Activated CD4-positive, alpha-beta T cell treated with anti-CD3 and anti-CD28 coated beads for 36 hours (primary cell): ENCODE measurements around the gene TPRX1. TPM values are rescaled to one million over a fixed set of nuclear protein-coding genes. Genes with fewer than 3 reads are reported as not detected.
"Not testable (repeated sequence)": the region's sequence is repeated elsewhere in the genome, so short reads cannot be mapped to it uniquely, and the experiment has no call there.

Experiments
- ATAC-seq: fragments of 200-7000 bp; cut with Tn5 transposase; one replicate; pipeline ENCODE4 v1.10.0; 2021; ENCODE audit warnings: mild to moderate bottlenecking, moderate library complexity
- CTCF ChIA-PET: fragments of 350-600 bp; sonication (Branson Sonifier 250); formaldehyde crosslinking; loops from one replicate; lab custom pipeline; 2021; ENCODE audit warnings: antibody characterized with exemption; lab: Charles Lee
- POLR2A ChIA-PET: fragments of 350-600 bp; sonication (Branson Sonifier 250); formaldehyde crosslinking; loops from one replicate; lab custom pipeline; 2021; ENCODE audit warnings: antibody characterized with exemption, inconsistent platforms; lab: Charles Lee
- DNase-seq: peaks from one replicate; pipeline ENCODE4 v3.0.0-alpha.2; 2020
- H3K27ac Mint-ChIP-seq: one replicate; pipeline ENCODE4 v1.8.0; 2021; ENCODE audit warnings: mixed read lengths
- H3K27me3 Mint-ChIP-seq: one replicate; pipeline ENCODE4 v1.8.0; 2021; ENCODE audit warnings: mixed read lengths
- H3K36me3 Mint-ChIP-seq: one replicate; pipeline ENCODE4 v1.8.0; 2021; ENCODE audit warnings: low read depth, mixed read lengths
- H3K4me1 Mint-ChIP-seq: one replicate; pipeline ENCODE4 v1.8.0; 2021; ENCODE audit warnings: mixed read lengths
- H3K4me3 Mint-ChIP-seq: one replicate; pipeline ENCODE4 v1.8.0; 2021; ENCODE audit warnings: mild to moderate bottlenecking, moderate library complexity, mixed read lengths
- H3K9me3 Mint-ChIP-seq: one replicate; pipeline ENCODE4 v1.8.0; 2021; ENCODE audit warnings: low read depth, mixed read lengths
- intact Hi-C, 2 experiments: fragments of 100-400 bp; cut with DNase I in 1 of 2; cut with micrococcal nuclease in 1 of 2; formaldehyde crosslinking; loops; one replicate each; pipeline versions ENCODE4 v1.14.2 to v1.15.1; 2022 to 2024; cut with DNase I, micrococcal nuclease
- total RNA-seq, 2 experiments: library from RNA; stranded (reverse); gene quantifications; one replicate each; pipeline ENCODE4 v1.2.3, GENCODE V29; 2021

The TPRX1 gene
- total RNA-seq, 2 experiments from 2014 or later, result not detected

DNA sequence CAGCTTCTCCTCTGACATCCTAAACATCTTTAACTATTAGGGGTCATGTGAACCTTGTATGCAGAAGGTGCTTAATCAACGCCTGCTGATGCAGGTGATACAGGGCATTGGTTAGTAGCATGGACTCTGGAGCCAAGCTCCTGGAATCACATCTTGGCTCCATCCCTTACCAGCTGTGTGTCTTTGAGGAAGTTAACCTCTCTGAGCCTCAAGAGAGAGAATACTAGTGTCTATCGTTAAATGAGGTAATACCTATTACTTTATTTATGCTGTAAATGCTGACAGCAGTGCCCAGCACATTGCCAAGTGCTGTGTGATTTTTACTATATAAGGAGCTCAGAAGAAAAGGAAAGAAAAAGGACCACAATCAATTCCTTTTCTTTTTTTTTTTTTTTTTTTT, 37.0 kb downstream of the TPRX1 start:
- H3K4me3 Mint-ChIP-seq, result no peak overlapping the region
- peaks cover 9% of the 10 kb centered on the region for H3K4me1 Mint-ChIP-seq
- no peaks in the 10 kb centered on the region for H3K9me3 Mint-ChIP-seq
- DNase-seq (no peak), ATAC-seq (no peak)
- H3K27me3 Mint-ChIP-seq, result peaks cover 3% of the 10 kb centered on the region
- no peaks in the 10 kb centered on the region for H3K36me3 Mint-ChIP-seq
- CTCF ChIA-PET, result interaction anchor here (0.6 to 3.4 kb wide), 6 partner anchors 10 to 102 kb away, joined by 3 to 18 read pairs (median 4); partner anchors contain the start of gene SELENOW
- POLR2A ChIA-PET, result no interaction called here
- intact Hi-C loops, result no loop called here
- no peak overlapping the region for H3K27ac Mint-ChIP-seq

DNA sequence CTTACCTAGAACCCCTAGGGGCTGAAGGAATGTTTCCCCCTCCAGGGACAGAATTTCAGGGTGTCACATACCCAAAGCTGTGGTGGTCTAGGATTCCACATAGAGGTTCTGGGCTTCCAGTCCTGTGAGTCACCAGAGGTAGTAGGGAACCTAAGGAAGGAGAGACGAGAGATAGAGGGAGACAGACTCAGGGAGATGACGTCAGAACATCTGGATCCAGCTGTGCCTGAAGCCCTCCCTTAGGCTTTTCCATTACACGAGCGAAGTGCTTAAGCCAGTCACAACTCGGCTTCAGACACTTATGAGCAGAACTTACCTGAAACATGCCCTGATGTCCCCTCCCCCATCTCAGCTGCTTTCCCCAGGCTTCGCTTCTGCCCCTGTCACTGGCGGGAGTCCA, 37.7 kb downstream of the TPRX1 start:
- intact Hi-C loops, result loop anchor here (1.0 kb wide), 1 partner anchor 22 kb away; no protein-coding TSS in a partner anchor
- H3K36me3 Mint-ChIP-seq, result no peaks in the 10 kb centered on the region
- no peaks in the 10 kb centered on the region for H3K9me3 Mint-ChIP-seq
- DNase-seq (no peak), ATAC-seq (no peak)
- ChIA-PET POLR2A (no interaction called here), CTCF (interaction anchor here (0.6 to 3.4 kb wide), 5 partner anchors 9 to 103 kb away, joined by 3 to 18 read pairs (median 3); partner anchors contain the start of genes EHD2 and SELENOW)
- no peak overlapping the region for H3K27ac Mint-ChIP-seq
- H3K4me3 Mint-ChIP-seq, result no peak overlapping the region
- peaks cover 3% of the 10 kb centered on the region for H3K27me3 Mint-ChIP-seq
- peaks cover 9% of the 10 kb centered on the region for H3K4me1 Mint-ChIP-seq

- ATAC-seq, result no peak
- DNase-seq, result no peak
- Mint-ChIP-seq H3K4me1 (peaks cover 9% of the 10 kb centered on the region), H3K27me3 (peaks cover 3% of the 10 kb centered on the region), H3K27ac (no peak overlapping the region), H3K9me3 (no peaks in the 10 kb centered on the region), H3K4me3 (no peak overlapping the region), H3K36me3 (peaks cover 1% of the 10 kb centered on the region)
- ChIA-PET CTCF (interaction anchor here (1.3 to 3.4 kb wide), 4 partner anchors 9 to 103 kb away, joined by 3 to 18 read pairs (median 7); partner anchors contain the start of gene SELENOW), POLR2A (no interaction called here)
- intact Hi-C loops, result loop anchor here (1.0 kb wide), 1 partner anchor 22 kb away; no protein-coding TSS in a partner anchor
Observed at GRCh38 chr19:47766359-47766620, 38.1 kb downstream of the TPRX1 start.

GRCh38 chr19:47765523-47766358, 38.6 kb downstream of the TPRX1 start:
- ChIA-PET CTCF (interaction anchor here (0.7 to 3.4 kb wide), 8 partner anchors 8 to 103 kb away, joined by 3 to 18 read pairs (median 4); partner anchors contain the start of gene SELENOW), POLR2A (interaction anchor here (0.5 to 0.6 kb wide), 2 partner anchors 9 to 42 kb away, joined by 3 read pairs; no protein-coding TSS in a partner anchor)
- peak; percentile 74 for DNase-seq
- Mint-ChIP-seq H3K27me3 (peaks cover 3% of the 10 kb centered on the region), H3K4me3 (no peak overlapping the region), H3K9me3 (no peaks in the 10 kb centered on the region), H3K27ac (no peak overlapping the region), H3K36me3 (peaks cover 1% of the 10 kb centered on the region), H3K4me1 (peaks cover 9% of the 10 kb centered on the region)
- peak; percentile 67 for ATAC-seq
- intact Hi-C loops, result loop anchor here (1.0 kb wide), 1 partner anchor 23 kb away; no protein-coding TSS in a partner anchor

GRCh38 chr19:47764705-47765104, 39.6 kb downstream of the TPRX1 start:
- ATAC-seq, H3K27me3 Mint-ChIP-seq, H3K4me3 Mint-ChIP-seq, H3K4me1 Mint-ChIP-seq, H3K36me3 Mint-ChIP-seq, H3K9me3 Mint-ChIP-seq, DNase-seq, H3K27ac Mint-ChIP-seq, POLR2A ChIA-PET, intact Hi-C loops: not testable (repeated sequence)
- CTCF ChIA-PET, result interaction anchor here (0.7 to 1.9 kb wide), 6 partner anchors 12 to 35 kb away, joined by 3 to 9 read pairs (median 4); no protein-coding TSS in a partner anchor

- H3K4me3 Mint-ChIP-seq, result no peak overlapping the region
- ATAC-seq (no peak), DNase-seq (no peak)
- no peaks in the 10 kb centered on the region for H3K9me3 Mint-ChIP-seq
- H3K36me3 Mint-ChIP-seq, result peaks cover 13% of the 10 kb centered on the region
- CTCF ChIA-PET, result no interaction called here
- H3K27me3 Mint-ChIP-seq, result no peaks in the 10 kb centered on the region
- H3K27ac Mint-ChIP-seq, result no peak overlapping the region
- no peaks in the 10 kb centered on the region for H3K4me1 Mint-ChIP-seq
- POLR2A ChIA-PET, result interaction anchor here (0.7 kb wide), 1 partner anchor 9 kb away, joined by 3 read pairs; no protein-coding TSS in a partner anchor
- intact Hi-C loops, result no loop called here
Observed at GRCh38 chr19:47762615-47763308, 41.6 kb downstream of the TPRX1 start.

DNA sequence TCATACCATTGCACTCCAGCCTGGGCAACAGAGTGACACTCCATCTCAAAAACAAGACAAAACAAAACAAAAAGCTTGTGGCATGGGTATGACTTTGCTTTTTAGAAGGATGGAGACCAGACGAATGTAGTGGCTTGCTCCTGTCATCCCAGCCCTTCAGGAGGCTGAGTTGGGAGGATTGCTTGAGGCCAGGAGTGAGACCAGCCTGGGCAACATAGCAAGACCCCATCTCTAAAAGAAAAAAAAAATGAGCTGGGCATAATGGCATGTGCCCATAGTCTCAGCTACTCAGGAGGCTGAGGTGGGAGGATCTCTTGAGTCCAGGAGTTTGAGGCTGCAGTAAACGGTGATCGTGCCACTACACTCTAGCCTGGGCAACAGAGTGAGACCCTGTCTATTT, 42.2 kb downstream of the TPRX1 start:
- CTCF ChIA-PET, result interaction anchor here (0.6 kb wide), 1 partner anchor 38 kb away, joined by 6 read pairs; no protein-coding TSS in a partner anchor
- DNase-seq (no peak), ATAC-seq (no peak)
- POLR2A ChIA-PET, result no interaction called here
- H3K4me1 Mint-ChIP-seq, result no peaks in the 10 kb centered on the region
- intact Hi-C loops, result no loop called here
- no peaks in the 10 kb centered on the region for H3K27me3 Mint-ChIP-seq
- H3K27ac Mint-ChIP-seq, result no peak overlapping the region
- H3K4me3 Mint-ChIP-seq, result no peak overlapping the region
- H3K36me3 Mint-ChIP-seq, result peaks cover 19% of the 10 kb centered on the region
- H3K9me3 Mint-ChIP-seq, result no peaks in the 10 kb centered on the region

DNA sequence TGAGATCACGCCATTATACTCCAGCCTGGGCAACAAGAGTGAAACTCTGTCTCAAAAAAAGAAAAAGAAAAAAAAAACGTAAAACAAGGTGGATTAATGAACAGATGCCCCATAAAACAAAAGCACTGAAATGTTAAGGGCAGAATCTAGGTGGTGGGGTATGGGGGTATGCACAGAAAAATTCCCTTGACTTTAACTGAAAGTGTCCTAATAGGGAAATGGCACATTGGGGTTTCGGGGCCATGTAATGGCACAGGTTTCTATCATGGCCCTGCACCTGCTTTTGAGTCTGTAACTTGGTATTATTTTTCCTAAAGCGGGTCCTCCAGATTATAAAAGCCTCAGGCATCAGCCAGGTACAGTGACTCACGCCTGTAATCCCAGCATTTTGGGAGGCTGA, 42.8 kb downstream of the TPRX1 start:
- CTCF ChIA-PET, result interaction anchor here (0.6 kb wide), 1 partner anchor 39 kb away, joined by 6 read pairs; no protein-coding TSS in a partner anchor

GRCh38 chr19:47760632-47760999, 43.7 kb downstream of the TPRX1 start:
- no peak overlapping the region for H3K27ac Mint-ChIP-seq
- H3K36me3 Mint-ChIP-seq, result peaks cover 28% of the 10 kb centered on the region
- CTCF ChIA-PET, result interaction anchor here (0.6 to 0.7 kb wide), 2 partner anchors 48 to 1356 kb away, joined by 3 to 4 read pairs; no protein-coding TSS in a partner anchor
- DNase-seq (no peak), ATAC-seq (no peak)
- intact Hi-C loops, result no loop called here
- POLR2A ChIA-PET, result interaction anchor here (0.6 to 1.0 kb wide), 3 partner anchors 12 to 277 kb away, joined by 4 to 9 read pairs (median 4); partner anchors contain the start of gene NOP53
- H3K4me1 Mint-ChIP-seq, result no peaks in the 10 kb centered on the region
- H3K4me3 Mint-ChIP-seq, result no peak overlapping the region
- H3K27me3 Mint-ChIP-seq, result no peaks in the 10 kb centered on the region
- H3K9me3 Mint-ChIP-seq, result no peaks in the 10 kb centered on the region

More for the DNA sequence above, 42.8 kb downstream of the TPRX1 start:
- H3K36me3 Mint-ChIP-seq, result peaks cover 24% of the 10 kb centered on the region
- H3K9me3 Mint-ChIP-seq, result no peaks in the 10 kb centered on the region
- ATAC-seq, result no peak
- intact Hi-C loops, result no loop called here
- H3K27ac Mint-ChIP-seq, result no peak overlapping the region
- no peak for DNase-seq
- H3K4me3 Mint-ChIP-seq, result no peak overlapping the region
- POLR2A ChIA-PET, result interaction anchor here (0.7 kb wide), 1 partner anchor 14 kb away, joined by 3 read pairs; no protein-coding TSS in a partner anchor
- no peaks in the 10 kb centered on the region for H3K4me1 Mint-ChIP-seq
- no peaks in the 10 kb centered on the region for H3K27me3 Mint-ChIP-seq

DNA sequence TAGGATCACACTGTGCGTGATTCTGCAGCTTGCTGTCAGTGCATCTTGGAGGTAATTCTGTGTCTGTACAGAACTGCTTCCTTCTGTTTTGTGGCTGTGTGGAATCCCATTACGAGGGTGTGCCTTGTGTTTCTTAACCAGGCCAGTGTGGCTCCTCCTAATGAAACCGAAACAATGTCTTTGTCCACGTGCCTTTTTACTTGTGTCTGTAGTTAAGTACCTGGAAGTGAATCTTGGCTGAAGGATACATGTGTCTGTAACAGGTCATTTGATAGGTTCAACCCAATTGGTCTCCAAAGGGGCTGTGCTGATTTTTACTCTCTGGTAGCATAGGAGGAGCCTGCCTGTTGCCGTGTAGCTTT, 45.9 kb downstream of the TPRX1 start:
- no peak overlapping the region for H3K4me3 Mint-ChIP-seq
- H3K4me1 Mint-ChIP-seq, result no peaks in the 10 kb centered on the region
- POLR2A ChIA-PET, result interaction anchor here (2.0 kb wide), 1 partner anchor 21 kb away, joined by 11 read pairs; no protein-coding TSS in a partner anchor
- H3K36me3 Mint-ChIP-seq, result peaks cover 37% of the 10 kb centered on the region
- no peaks in the 10 kb centered on the region for H3K27me3 Mint-ChIP-seq
- intact Hi-C loops, result no loop called here
- CTCF ChIA-PET, result interaction anchor here (0.7 to 0.8 kb wide), 2 partner anchors 52 to 139 kb away, joined by 3 read pairs; no protein-coding TSS in a partner anchor
- H3K27ac Mint-ChIP-seq, result no peak overlapping the region
- ATAC-seq (no peak), DNase-seq (no peak)
- H3K9me3 Mint-ChIP-seq, result no peaks in the 10 kb centered on the region
